Measurements from ENCODE around the gene YTHDC1. TPM values are rescaled to one million over a fixed set of nuclear protein-coding genes. Genes with fewer than 3 reads are reported as not detected.

Gene YTHDC1
- total RNA-seq, 2 experiments from 2014 or later, result 383 to 389 TPM

GRCh38 chr4:68348577-68348976 is 1.3 kb downstream of the YTHDC1 start:
- ChIA-PET CTCF (no interaction called here), POLR2A (interaction anchor here (1.0 kb wide), 2 partner anchors 12 to 16 kb away, joined by 3 to 5 read pairs; no protein-coding TSS in a partner anchor)
- peaks cover 61% of the 10 kb centered on the region for H3K4me1 Mint-ChIP-seq (ENCODE audit: low read depth)
- no peaks in the 10 kb centered on the region for H3K9me3 ChIP-seq (ENCODE audit: control insufficient read depth in 1 of 2, insufficient read depth in 1 of 2, low read length in 2 of 2)
- peak overlapping the region; percentile 87 for H3K4me3 ChIP-seq (ENCODE audit: low read length)
- peaks cover 25% of the 10 kb centered on the region for H3K4me1 ChIP-seq (ENCODE audit: insufficient read depth, low read length)
- DNase-seq (no peak), ATAC-seq (ENCODE audit: poor library complexity) (no peak)
- H3K27me3 ChIP-seq (ENCODE audit: control insufficient read depth in 1 of 2, insufficient read depth in 2 of 2, low read length in 2 of 2), result no peaks in the 10 kb centered on the region
- peaks cover 12% of the 10 kb centered on the region for H3K36me3 ChIP-seq (ENCODE audit: insufficient read depth, low read length)
- TF ChIP-seq CTCF (IDR thresholded peaks at IDR 0.05), result no peak
- peak overlapping the region; percentile 99 for H3K4me3 Mint-ChIP-seq
- peaks cover 57% of the 10 kb centered on the region for H3K36me3 Mint-ChIP-seq (ENCODE audit: low read depth)
- no peaks in the 10 kb centered on the region for H3K9me3 Mint-ChIP-seq
- peak overlapping the region; percentile 86 to 98 for H3K27ac ChIP-seq (ENCODE audit: low read depth in 1 of 2, low read length in 2 of 2)
- intact Hi-C loops (cut with DNase I, micrococcal nuclease), result loop anchor here (5.0 kb wide), 3 partner anchors 36 to 806 kb away; no protein-coding TSS in a partner anchor
- H3K27me3 Mint-ChIP-seq, result no peaks in the 10 kb centered on the region
- H3K27ac Mint-ChIP-seq, result peak overlapping the region; percentile 100

GRCh38 chr4:68347845-68348244 is 2.0 kb downstream of the YTHDC1 start:
- intact Hi-C loops (cut with DNase I, micrococcal nuclease), result loop anchor here (5.0 kb wide), 3 partner anchors 36 to 806 kb away; no protein-coding TSS in a partner anchor
- no peaks in the 10 kb centered on the region for H3K27me3 ChIP-seq (ENCODE audit: control insufficient read depth in 1 of 2, insufficient read depth in 2 of 2, low read length in 2 of 2)
- H3K36me3 ChIP-seq (ENCODE audit: insufficient read depth, low read length), result peaks cover 12% of the 10 kb centered on the region
- no peak for TF ChIP-seq CTCF (IDR thresholded peaks at IDR 0.05)
- ATAC-seq (ENCODE audit: poor library complexity), result no peak
- Mint-ChIP-seq H3K27me3 (no peaks in the 10 kb centered on the region), H3K27ac (peak overlapping the region; percentile 100), H3K4me3 (peak overlapping the region; percentile 99), H3K36me3 (ENCODE audit: low read depth) (peaks cover 57% of the 10 kb centered on the region), H3K4me1 (ENCODE audit: low read depth) (peaks cover 65% of the 10 kb centered on the region), H3K9me3 (no peaks in the 10 kb centered on the region)
- H3K27ac ChIP-seq (ENCODE audit: low read depth in 1 of 2, low read length in 2 of 2), result no peak overlapping the region
- DNase-seq, result no peak
- POLR2A ChIA-PET, result no interaction called here
- peak overlapping the region; percentile 87 for H3K4me3 ChIP-seq (ENCODE audit: low read length)
- peaks cover 31% of the 10 kb centered on the region for H3K4me1 ChIP-seq (ENCODE audit: insufficient read depth, low read length)
- CTCF ChIA-PET, result no interaction called here
- no peaks in the 10 kb centered on the region for H3K9me3 ChIP-seq (ENCODE audit: control insufficient read depth in 1 of 2, insufficient read depth in 1 of 2, low read length in 2 of 2)

- Histone ChIP-seq H3K27me3 (ENCODE audit: control insufficient read depth in 1 of 2, insufficient read depth in 2 of 2, low read length in 2 of 2) (no peaks in the 10 kb centered on the region), H3K4me1 (ENCODE audit: insufficient read depth, low read length) (peaks cover 37% of the 10 kb centered on the region), H3K4me3 (ENCODE audit: low read length) (no peak overlapping the region), H3K36me3 (ENCODE audit: insufficient read depth, low read length) (peaks cover 17% of the 10 kb centered on the region), H3K27ac (ENCODE audit: low read depth in 1 of 2, low read length in 2 of 2) (no peak overlapping the region), H3K9me3 (ENCODE audit: control insufficient read depth in 1 of 2, insufficient read depth in 1 of 2, low read length in 2 of 2) (no peaks in the 10 kb centered on the region)
- peak overlapping the region; percentile 100 for H3K27ac Mint-ChIP-seq
- peak overlapping the region; percentile 99 for H3K4me3 Mint-ChIP-seq
- CTCF ChIA-PET, result no interaction called here
- ATAC-seq (ENCODE audit: poor library complexity) (no peak), DNase-seq (no peak)
- H3K9me3 Mint-ChIP-seq, result no peaks in the 10 kb centered on the region
- H3K4me1 Mint-ChIP-seq (ENCODE audit: low read depth), result peaks cover 78% of the 10 kb centered on the region
- intact Hi-C loops (cut with DNase I, micrococcal nuclease), result loop anchor here (5.0 kb wide), 3 partner anchors 34 to 804 kb away; no protein-coding TSS in a partner anchor
- peaks cover 62% of the 10 kb centered on the region for H3K36me3 Mint-ChIP-seq (ENCODE audit: low read depth)
- no peak for TF ChIP-seq CTCF (IDR thresholded peaks at IDR 0.05)
- H3K27me3 Mint-ChIP-seq, result no peaks in the 10 kb centered on the region
- POLR2A ChIA-PET, result no interaction called here
Measured at GRCh38 chr4:68346461-68346860, 3.4 kb downstream of the YTHDC1 start.

Data from CD4-positive, alpha-beta T cell (primary cell).